ENCODE results near the gene FBXW2.

DNA sequence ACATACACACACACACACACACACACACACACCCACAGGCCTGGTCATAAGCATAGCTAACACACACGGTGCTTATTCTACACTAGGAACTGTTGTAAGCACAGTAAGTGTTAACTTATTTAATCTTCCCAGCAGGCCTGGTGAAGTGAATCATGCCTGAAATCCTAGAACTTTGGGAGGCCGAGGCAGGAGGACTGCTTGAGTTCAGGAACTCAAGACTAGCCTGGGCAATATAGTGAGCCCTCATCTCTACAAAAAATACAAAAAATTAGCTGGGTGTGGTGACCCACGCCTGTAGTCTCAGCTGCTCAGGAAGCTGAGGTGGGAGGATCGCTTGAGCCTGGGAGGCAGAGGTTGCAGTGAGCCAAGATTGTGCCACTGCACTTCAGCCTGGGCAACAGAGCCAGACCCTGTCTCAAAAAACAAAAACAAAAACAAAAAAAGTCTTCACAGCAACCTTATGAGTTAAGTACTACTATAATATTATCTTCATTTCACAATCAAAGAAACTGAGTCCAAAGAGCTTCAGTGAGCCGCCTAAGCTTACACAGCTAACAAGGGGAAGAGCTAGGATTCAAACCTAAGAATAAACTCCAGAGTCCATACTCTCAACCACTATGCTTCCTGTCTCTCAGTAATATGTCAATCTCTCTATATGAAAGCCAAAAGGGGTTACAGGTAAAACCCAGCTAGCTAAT lies 81.2 kb downstream of the FBXW2 start:
- TF ChIP-seq, protein P1, sequence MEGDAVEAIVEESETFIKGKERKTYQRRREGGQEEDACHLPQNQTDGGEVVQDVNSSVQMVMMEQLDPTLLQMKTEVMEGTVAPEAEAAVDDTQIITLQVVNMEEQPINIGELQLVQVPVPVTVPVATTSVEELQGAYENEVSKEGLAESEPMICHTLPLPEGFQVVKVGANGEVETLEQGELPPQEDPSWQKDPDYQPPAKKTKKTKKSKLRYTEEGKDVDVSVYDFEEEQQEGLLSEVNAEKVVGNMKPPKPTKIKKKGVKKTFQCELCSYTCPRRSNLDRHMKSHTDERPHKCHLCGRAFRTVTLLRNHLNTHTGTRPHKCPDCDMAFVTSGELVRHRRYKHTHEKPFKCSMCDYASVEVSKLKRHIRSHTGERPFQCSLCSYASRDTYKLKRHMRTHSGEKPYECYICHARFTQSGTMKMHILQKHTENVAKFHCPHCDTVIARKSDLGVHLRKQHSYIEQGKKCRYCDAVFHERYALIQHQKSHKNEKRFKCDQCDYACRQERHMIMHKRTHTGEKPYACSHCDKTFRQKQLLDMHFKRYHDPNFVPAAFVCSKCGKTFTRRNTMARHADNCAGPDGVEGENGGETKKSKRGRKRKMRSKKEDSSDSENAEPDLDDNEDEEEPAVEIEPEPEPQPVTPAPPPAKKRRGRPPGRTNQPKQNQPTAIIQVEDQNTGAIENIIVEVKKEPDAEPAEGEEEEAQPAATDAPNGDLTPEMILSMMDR (IDR thresholded peaks at IDR 0.05), result no peak
- TF ChIP-seq POLR2A (IDR thresholded peaks at IDR 0.05), result no peak
